Kidney (tissue), 14 donors: ENCODE measurements around the gene DND1. TPM values are rescaled to one million over a fixed set of nuclear protein-coding genes. Genes with fewer than 3 reads are reported as not detected.
"Not testable (repeated sequence)": the region's sequence is repeated elsewhere in the genome, so short reads cannot be mapped to it uniquely, and the experiment has no call there.

Experiments used
- DNase-seq, 5 donors: peaks; one replicate each; pipeline ENCODE4 v3.0.0-alpha.2; 2013 to 2020
- FAIRE-seq: peaks from 2 replicates; lab custom pipeline; 2012; peaks lifted over from hg19 to GRCh38; lab: Jason Lieb, UNC
- H3K27ac ChIP-seq, 2 donors: one replicate each; pipeline ENCODE4 v1.7.0; 2013; ENCODE audit warnings: low read depth in 2 of 2, low read length in 2 of 2, inconsistent platforms in 1 of 2
- H3K27me3 ChIP-seq: one replicate; pipeline ENCODE4 v1.7.1; 2013; ENCODE audit warnings: low read length, inconsistent platforms; ENCODE audit not compliant: control insufficient read depth, insufficient read depth
- H3K36me3 ChIP-seq, 3 donors: one replicate each; pipeline versions ENCODE4 v1.7.0 to v1.7.1; 2013; ENCODE audit warnings: low read length in 3 of 3, control low read depth in 1 of 3, inconsistent platforms in 1 of 3; ENCODE audit not compliant: insufficient read depth in 3 of 3, control insufficient read depth in 2 of 3
- H3K4me1 ChIP-seq, 3 donors: one replicate each; pipeline versions ENCODE4 v1.7.0 to v1.7.1; 2013; ENCODE audit warnings: low read length in 3 of 3, inconsistent platforms in 1 of 3, low read depth in 1 of 3; ENCODE audit not compliant: control insufficient read depth in 2 of 3, insufficient read depth in 2 of 3
- H3K4me3 ChIP-seq, 3 donors: one replicate each; pipeline versions ENCODE4 v1.7.0 to v1.8.1; 2013; ENCODE audit warnings: low read length in 3 of 3, control low read depth in 1 of 3, inconsistent platforms in 1 of 3
- H3K9ac ChIP-seq, 3 donors: one replicate each; pipeline versions ENCODE4 v1.7.0 to v1.7.1; 2013; ENCODE audit warnings: low read length in 3 of 3, control low read depth in 1 of 3, inconsistent platforms in 1 of 3
- H3K9me3 ChIP-seq, 3 donors: one replicate each; pipeline versions ENCODE4 v1.7.0 to v1.7.1; 2013; ENCODE audit warnings: low read length in 3 of 3, control low read depth in 1 of 3, inconsistent platforms in 1 of 3; ENCODE audit not compliant: control insufficient read depth in 2 of 3, insufficient read depth in 1 of 3
- intact Hi-C: fragments of 100-400 bp; cut with DNase I; formaldehyde crosslinking; loops from one replicate; pipeline ENCODE4 v1.11.1; 2022
- polyA plus RNA-seq: library from polyadenylated mRNA; stranded (reverse); fragments of 350-450 nt; fragmentation: Illumina TruSeq; extraction: RNeasy Lipid Tissue Mini Kit (QIAGEN cat#74804); gene quantifications from one replicate; pipeline ENCODE4 v1.2.3, GENCODE V29; 2014; ENCODE audit warnings: low read depth, low replicate concordance; ENCODE audit not compliant: insufficient read depth
- total RNA-seq: library from RNA; stranded (reverse); fragmentation: NEBNext Ultra II Directional; extraction: Animal tissue kit (Norgen Biotek cat#: 25700); gene quantifications from one replicate; pipeline ENCODE4 v1.2.1, GENCODE V29; 2021
- TF ChIP-seq, protein P1 (sequence below): IDR thresholded peaks from 3 replicates; pipeline ENCODE4 v1.5.1; 2012; ENCODE audit warnings: mild to moderate bottlenecking, moderate library complexity, borderline replicate concordance; ENCODE audit not compliant: insufficient read depth; ENCODE audit errors: extremely low read depth
- donor health status: control.
- donor health status: control.
- donor health status: control.
- donor health status: control.
- donor health status: control.
- donor health status: DM: yes; HTN: yes; CAD: no.
- donor health status: Normal renal cell carcinoma (clear cell type).

Gene DND1
- total and polyA plus RNA-seq, 2 donors from 2014 or later = 0.41 to 1.0 TPM

DNA sequence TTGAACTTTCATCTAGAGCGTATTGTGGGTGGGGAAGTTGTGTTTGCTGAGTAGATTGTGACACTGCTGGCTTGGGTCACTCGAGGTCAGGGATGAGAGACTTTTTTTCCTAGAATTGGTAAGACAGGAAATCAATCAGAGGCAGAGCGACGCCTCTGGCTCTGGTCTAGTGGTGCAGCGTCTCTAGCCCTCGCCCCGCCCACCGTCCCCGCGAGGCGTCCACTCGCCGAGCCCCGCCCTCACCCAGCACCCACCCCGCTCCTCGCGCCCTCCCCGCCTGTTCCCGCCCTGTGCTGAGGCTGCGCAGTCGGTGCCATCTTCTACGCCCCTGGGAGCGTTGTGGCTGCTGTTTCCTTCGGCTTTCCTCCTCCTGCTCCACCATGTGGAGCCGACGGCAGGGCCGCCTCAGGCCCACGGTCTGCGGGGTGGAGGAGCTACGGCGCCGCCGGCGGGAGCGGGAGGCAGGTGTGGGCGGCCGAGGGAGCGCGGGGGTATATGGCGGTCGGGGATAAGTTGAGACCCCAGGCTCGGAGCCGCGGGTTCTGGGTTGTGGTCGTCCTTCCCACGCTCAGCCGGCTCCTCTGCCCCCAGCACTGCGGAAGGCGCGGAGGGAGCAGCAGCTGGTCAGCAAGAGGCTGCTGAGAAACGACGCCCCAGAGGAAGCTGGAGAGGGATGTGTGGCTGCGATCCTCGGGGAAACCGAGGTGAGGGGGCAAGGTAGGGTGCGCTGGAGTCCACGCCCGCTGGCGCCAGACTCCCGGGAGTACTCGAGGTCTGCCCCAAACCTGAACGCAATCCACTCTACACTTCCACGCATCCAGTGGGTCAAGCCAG is 34.0 kb downstream of the DND1 start, which contains the start of gene TMCO6:
TSS of gene TMCO6 (plus strand) at position 304 of the 834 bp plus-strand sequence. CDS start at position 381, 77 bp downstream.
- Histone ChIP-seq H3K4me1 (peaks cover 0 to 6% (median 3%) of the 10 kb centered on the region in 3 donors), H3K9me3 (no peaks in the 10 kb centered on the region), H3K9ac (peak within 1 kb of the TSS; percentile 55 to 76 (median 59)), H3K27ac (peak within 1 kb of the TSS; percentile 76 to 95), H3K27me3 (no peaks in the 10 kb centered on the region), H3K4me3 (peak within 1 kb of the TSS; percentile 67 to 82 (median 79)), H3K36me3 (peaks cover 0 to 10% (median 8%) of the 10 kb centered on the region in 3 donors)
- FAIRE-seq (no peak), DNase-seq (peak; percentile 96 to 99 (median 96))
- TF ChIP-seq, protein P1, sequence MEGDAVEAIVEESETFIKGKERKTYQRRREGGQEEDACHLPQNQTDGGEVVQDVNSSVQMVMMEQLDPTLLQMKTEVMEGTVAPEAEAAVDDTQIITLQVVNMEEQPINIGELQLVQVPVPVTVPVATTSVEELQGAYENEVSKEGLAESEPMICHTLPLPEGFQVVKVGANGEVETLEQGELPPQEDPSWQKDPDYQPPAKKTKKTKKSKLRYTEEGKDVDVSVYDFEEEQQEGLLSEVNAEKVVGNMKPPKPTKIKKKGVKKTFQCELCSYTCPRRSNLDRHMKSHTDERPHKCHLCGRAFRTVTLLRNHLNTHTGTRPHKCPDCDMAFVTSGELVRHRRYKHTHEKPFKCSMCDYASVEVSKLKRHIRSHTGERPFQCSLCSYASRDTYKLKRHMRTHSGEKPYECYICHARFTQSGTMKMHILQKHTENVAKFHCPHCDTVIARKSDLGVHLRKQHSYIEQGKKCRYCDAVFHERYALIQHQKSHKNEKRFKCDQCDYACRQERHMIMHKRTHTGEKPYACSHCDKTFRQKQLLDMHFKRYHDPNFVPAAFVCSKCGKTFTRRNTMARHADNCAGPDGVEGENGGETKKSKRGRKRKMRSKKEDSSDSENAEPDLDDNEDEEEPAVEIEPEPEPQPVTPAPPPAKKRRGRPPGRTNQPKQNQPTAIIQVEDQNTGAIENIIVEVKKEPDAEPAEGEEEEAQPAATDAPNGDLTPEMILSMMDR = peak; percentile 57
- intact Hi-C loops = no loop called here

DNA sequence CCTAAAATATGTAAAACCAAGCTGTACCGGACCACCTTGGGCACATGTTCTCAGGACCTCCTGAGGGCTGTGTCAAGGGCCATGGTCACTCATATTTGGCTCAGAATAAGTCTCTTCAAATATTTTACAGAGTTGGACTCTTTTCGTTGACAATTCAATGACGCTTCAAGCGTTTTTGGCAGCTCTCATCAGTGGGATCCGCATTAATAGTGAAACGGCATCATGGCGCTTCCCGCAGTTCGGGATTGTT is 34.6 kb downstream of the DND1 start:
- intact Hi-C loops = not testable (repeated sequence)
- H3K4me3 ChIP-seq = peak overlapping the region; percentile 67 to 82 (median 79)

GRCh38 chr5:140637371-140638100 is 35.8 kb downstream of the DND1 start:
- Histone ChIP-seq H3K9me3 (no peaks in the 10 kb centered on the region), H3K27me3 (peaks cover 7% of the 10 kb centered on the region), H3K9ac (no peak overlapping the region), H3K4me3 (no peak overlapping the region), H3K27ac (no peak overlapping the region), H3K36me3 (peaks cover 0 to under 1% (median 0%) of the 10 kb centered on the region in 3 donors), H3K4me1 (peaks cover 0 to 13% (median 3%) of the 10 kb centered on the region in 3 donors)
- TF ChIP-seq, protein P1 = no peak
- DNase-seq (no peak), FAIRE-seq (no peak)
- intact Hi-C loops = no loop called here

More for the DNA sequence above, 34.6 kb downstream of the DND1 start:
- peak overlapping the region; percentile 41 to 43 (median 42) for H3K9ac ChIP-seq
- H3K27ac ChIP-seq = peak overlapping the region; percentile 76 to 95
- not testable (repeated sequence) for DNase-seq, H3K9me3 ChIP-seq, H3K36me3 ChIP-seq, H3K27me3 ChIP-seq, FAIRE-seq, H3K4me1 ChIP-seq
